NT2/D1 (cell line): Measurements from ENCODE around the gene NOC2L.

ENCODE experiments used
- YY1 ChIP-seq: IDR thresholded peaks from 2 replicates; pipeline ENCODE4 v1.6.1; 2011; ENCODE audit not compliant: insufficient read length, insufficient read depth
- ZNF274 ChIP-seq: IDR thresholded peaks from 2 replicates; pipeline ENCODE4 v1.6.1; 2011; ENCODE audit warnings: mild to moderate bottlenecking, low read depth, low read length

DNA sequence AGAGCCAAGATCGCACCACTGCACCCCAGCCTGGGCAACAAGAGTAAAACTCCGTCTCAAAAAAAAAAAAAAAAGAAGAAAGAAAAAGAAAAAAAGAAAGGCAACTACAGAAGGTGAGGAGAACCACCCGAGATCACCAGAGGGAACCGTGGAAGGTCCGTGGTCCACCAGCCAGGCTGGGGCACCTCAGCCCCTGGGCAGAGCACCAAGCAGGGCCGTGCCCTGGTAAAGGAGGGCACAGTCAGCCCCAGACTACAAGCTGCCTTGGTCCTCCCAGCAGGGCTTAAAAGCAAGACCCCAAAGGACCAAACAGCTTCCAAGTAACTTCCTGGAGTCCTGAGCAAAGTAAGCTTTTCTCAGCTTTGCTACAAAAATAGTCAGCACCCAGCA is 44.2 kb downstream of the NOC2L start:
- TF ChIP-seq YY1 (no peak), ZNF274 (no peak)
